ENCODE data around the gene ABLIM1.

Gene ABLIM1

GRCh38 chr10:114688786-114689185 lies 30.7 kb upstream of the ABLIM1 start:
- no peaks in the 10 kb centered on the region for H3K36me3 ChIP-seq (ENCODE audit: control insufficient read depth, insufficient read depth, low read length)
- no peak overlapping the region for H3K9ac ChIP-seq (ENCODE audit: low read length)
- no peaks in the 10 kb centered on the region for H3K27me3 ChIP-seq (ENCODE audit: control insufficient read depth, insufficient read depth, low read length)
- peaks cover 27% of the 10 kb centered on the region for H3K4me1 ChIP-seq (ENCODE audit: control insufficient read depth, insufficient read depth, low read length)
- no peaks in the 10 kb centered on the region for H3K9me3 ChIP-seq (ENCODE audit: control insufficient read depth, insufficient read depth, low read depth, low read length)
- no peak overlapping the region for H3K27ac ChIP-seq (ENCODE audit: low read depth, low read length)
- no peak overlapping the region for H3K4me3 ChIP-seq (ENCODE audit: low read depth, low read length)

- Histone ChIP-seq H3K27me3 (ENCODE audit: control insufficient read depth, insufficient read depth, low read length) (no peaks in the 10 kb centered on the region), H3K27ac (ENCODE audit: low read depth, low read length) (no peak overlapping the region), H3K9me3 (ENCODE audit: control insufficient read depth, insufficient read depth, low read depth, low read length) (no peaks in the 10 kb centered on the region), H3K4me1 (ENCODE audit: control insufficient read depth, insufficient read depth, low read length) (peaks cover 27% of the 10 kb centered on the region), H3K36me3 (ENCODE audit: control insufficient read depth, insufficient read depth, low read length) (no peaks in the 10 kb centered on the region), H3K4me3 (ENCODE audit: low read depth, low read length) (no peak overlapping the region), H3K9ac (ENCODE audit: low read length) (no peak overlapping the region)
Observed at GRCh38 chr10:114687459-114687858, 29.4 kb upstream of the ABLIM1 start.

- Histone ChIP-seq H3K4me1 (ENCODE audit: control insufficient read depth, insufficient read depth, low read length) (peaks cover 17% of the 10 kb centered on the region), H3K27me3 (ENCODE audit: control insufficient read depth, insufficient read depth, low read length) (no peaks in the 10 kb centered on the region), H3K9me3 (ENCODE audit: control insufficient read depth, insufficient read depth, low read depth, low read length) (no peaks in the 10 kb centered on the region), H3K36me3 (ENCODE audit: control insufficient read depth, insufficient read depth, low read length) (no peaks in the 10 kb centered on the region), H3K9ac (ENCODE audit: low read length) (no peak overlapping the region), H3K27ac (ENCODE audit: low read depth, low read length) (no peak overlapping the region), H3K4me3 (ENCODE audit: low read depth, low read length) (no peak overlapping the region)
Observed at GRCh38 chr10:114686013-114686412, 27.9 kb upstream of the ABLIM1 start.

GRCh38 chr10:114685456-114685855 lies 27.4 kb upstream of the ABLIM1 start:
- Histone ChIP-seq H3K27ac (ENCODE audit: low read depth, low read length) (no peak overlapping the region), H3K4me3 (ENCODE audit: low read depth, low read length) (no peak overlapping the region), H3K9ac (ENCODE audit: low read length) (no peak overlapping the region), H3K27me3 (ENCODE audit: control insufficient read depth, insufficient read depth, low read length) (no peaks in the 10 kb centered on the region), H3K9me3 (ENCODE audit: control insufficient read depth, insufficient read depth, low read depth, low read length) (no peaks in the 10 kb centered on the region), H3K4me1 (ENCODE audit: control insufficient read depth, insufficient read depth, low read length) (peaks cover 15% of the 10 kb centered on the region), H3K36me3 (ENCODE audit: control insufficient read depth, insufficient read depth, low read length) (no peaks in the 10 kb centered on the region)

GRCh38 chr10:114684822-114685209 lies 26.7 kb upstream of the ABLIM1 start:
- Histone ChIP-seq H3K27me3 (ENCODE audit: control insufficient read depth, insufficient read depth, low read length) (no peaks in the 10 kb centered on the region), H3K27ac (ENCODE audit: low read depth, low read length) (no peak overlapping the region), H3K9ac (ENCODE audit: low read length) (no peak overlapping the region), H3K36me3 (ENCODE audit: control insufficient read depth, insufficient read depth, low read length) (no peaks in the 10 kb centered on the region), H3K4me3 (ENCODE audit: low read depth, low read length) (no peak overlapping the region), H3K4me1 (ENCODE audit: control insufficient read depth, insufficient read depth, low read length) (peaks cover 15% of the 10 kb centered on the region), H3K9me3 (ENCODE audit: control insufficient read depth, insufficient read depth, low read depth, low read length) (no peaks in the 10 kb centered on the region)

- H3K4me1 ChIP-seq (ENCODE audit: control insufficient read depth, insufficient read depth, low read length), result peaks cover 15% of the 10 kb centered on the region
- H3K9ac ChIP-seq (ENCODE audit: low read length), result no peak overlapping the region
- H3K36me3 ChIP-seq (ENCODE audit: control insufficient read depth, insufficient read depth, low read length), result no peaks in the 10 kb centered on the region
- no peak overlapping the region for H3K4me3 ChIP-seq (ENCODE audit: low read depth, low read length)
- H3K9me3 ChIP-seq (ENCODE audit: control insufficient read depth, insufficient read depth, low read depth, low read length), result no peaks in the 10 kb centered on the region
- no peak overlapping the region for H3K27ac ChIP-seq (ENCODE audit: low read depth, low read length)
- H3K27me3 ChIP-seq (ENCODE audit: control insufficient read depth, insufficient read depth, low read length), result no peaks in the 10 kb centered on the region
Observed at GRCh38 chr10:114684084-114684821, 26.2 kb upstream of the ABLIM1 start.

GRCh38 chr10:114683593-114683992 lies 25.5 kb upstream of the ABLIM1 start:
- no peaks in the 10 kb centered on the region for H3K9me3 ChIP-seq (ENCODE audit: control insufficient read depth, insufficient read depth, low read depth, low read length)
- H3K9ac ChIP-seq (ENCODE audit: low read length), result no peak overlapping the region
- H3K27ac ChIP-seq (ENCODE audit: low read depth, low read length), result no peak overlapping the region
- H3K36me3 ChIP-seq (ENCODE audit: control insufficient read depth, insufficient read depth, low read length), result no peaks in the 10 kb centered on the region
- no peaks in the 10 kb centered on the region for H3K27me3 ChIP-seq (ENCODE audit: control insufficient read depth, insufficient read depth, low read length)
- H3K4me1 ChIP-seq (ENCODE audit: control insufficient read depth, insufficient read depth, low read length), result peaks cover 15% of the 10 kb centered on the region
- no peak overlapping the region for H3K4me3 ChIP-seq (ENCODE audit: low read depth, low read length)

- peaks cover 15% of the 10 kb centered on the region for H3K4me1 ChIP-seq (ENCODE audit: control insufficient read depth, insufficient read depth, low read length)
- no peak overlapping the region for H3K27ac ChIP-seq (ENCODE audit: low read depth, low read length)
- no peak overlapping the region for H3K9ac ChIP-seq (ENCODE audit: low read length)
- no peaks in the 10 kb centered on the region for H3K9me3 ChIP-seq (ENCODE audit: control insufficient read depth, insufficient read depth, low read depth, low read length)
- no peaks in the 10 kb centered on the region for H3K36me3 ChIP-seq (ENCODE audit: control insufficient read depth, insufficient read depth, low read length)
- H3K27me3 ChIP-seq (ENCODE audit: control insufficient read depth, insufficient read depth, low read length), result no peaks in the 10 kb centered on the region
- no peak overlapping the region for H3K4me3 ChIP-seq (ENCODE audit: low read depth, low read length)
Observed at GRCh38 chr10:114683162-114683561, 25.1 kb upstream of the ABLIM1 start.

GRCh38 chr10:114682532-114682931 lies 24.5 kb upstream of the ABLIM1 start:
- Histone ChIP-seq H3K27ac (ENCODE audit: low read depth, low read length) (no peak overlapping the region), H3K4me1 (ENCODE audit: control insufficient read depth, insufficient read depth, low read length) (peaks cover 14% of the 10 kb centered on the region), H3K36me3 (ENCODE audit: control insufficient read depth, insufficient read depth, low read length) (no peaks in the 10 kb centered on the region)

GRCh38 chr10:114682121-114682520 lies 24.0 kb upstream of the ABLIM1 start:
- H3K27ac ChIP-seq (ENCODE audit: low read depth, low read length), result no peak overlapping the region
- H3K9ac ChIP-seq (ENCODE audit: low read length), result no peak overlapping the region
- no peak overlapping the region for H3K4me3 ChIP-seq (ENCODE audit: low read depth, low read length)
- H3K27me3 ChIP-seq (ENCODE audit: control insufficient read depth, insufficient read depth, low read length), result no peaks in the 10 kb centered on the region
- no peaks in the 10 kb centered on the region for H3K36me3 ChIP-seq (ENCODE audit: control insufficient read depth, insufficient read depth, low read length)
- peaks cover 11% of the 10 kb centered on the region for H3K4me1 ChIP-seq (ENCODE audit: control insufficient read depth, insufficient read depth, low read length)
- H3K9me3 ChIP-seq (ENCODE audit: control insufficient read depth, insufficient read depth, low read depth, low read length), result no peaks in the 10 kb centered on the region

More at GRCh38 chr10:114682532-114682931, 24.5 kb upstream of the ABLIM1 start:
- no peak overlapping the region for H3K9ac ChIP-seq (ENCODE audit: low read length)
- no peak overlapping the region for H3K4me3 ChIP-seq (ENCODE audit: low read depth, low read length)
- no peaks in the 10 kb centered on the region for H3K27me3 ChIP-seq (ENCODE audit: control insufficient read depth, insufficient read depth, low read length)
- H3K9me3 ChIP-seq (ENCODE audit: control insufficient read depth, insufficient read depth, low read depth, low read length), result no peaks in the 10 kb centered on the region

- Histone ChIP-seq H3K36me3 (ENCODE audit: control insufficient read depth, insufficient read depth, low read length) (no peaks in the 10 kb centered on the region), H3K27me3 (ENCODE audit: control insufficient read depth, insufficient read depth, low read length) (no peaks in the 10 kb centered on the region), H3K9me3 (ENCODE audit: control insufficient read depth, insufficient read depth, low read depth, low read length) (no peaks in the 10 kb centered on the region), H3K4me3 (ENCODE audit: low read depth, low read length) (no peak overlapping the region), H3K4me1 (ENCODE audit: control insufficient read depth, insufficient read depth, low read length) (peaks cover 11% of the 10 kb centered on the region), H3K9ac (ENCODE audit: low read length) (no peak overlapping the region), H3K27ac (ENCODE audit: low read depth, low read length) (no peak overlapping the region)
Observed at GRCh38 chr10:114681542-114681941, 23.5 kb upstream of the ABLIM1 start.
